ENCODE results near the gene SPIC. TPM values are rescaled to one million over a fixed set of nuclear protein-coding genes. Genes with fewer than 3 reads are reported as not detected.

SPIC gene
- total and polyA plus RNA-seq, 2 experiments from 2014 or later = not detected

DNA sequence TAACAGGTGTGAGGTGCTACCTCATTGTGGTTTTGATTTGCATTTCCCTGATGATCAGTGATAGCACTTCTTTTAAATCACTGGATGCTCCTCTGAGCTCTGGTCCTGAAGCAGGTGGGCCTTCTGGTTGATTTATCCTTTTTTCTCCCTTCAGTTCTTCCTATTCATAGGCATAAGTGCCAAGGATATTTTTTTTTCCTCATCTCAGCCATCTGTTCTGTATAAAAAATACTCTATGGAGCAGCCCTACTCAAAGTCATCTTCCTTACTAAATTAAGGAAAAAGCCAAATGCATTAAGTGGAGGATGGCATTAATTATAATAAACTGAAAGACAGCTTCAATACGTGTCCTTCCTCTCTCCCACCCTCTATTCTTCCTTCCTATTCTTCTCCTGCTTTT lies 18.4 kb downstream of the SPIC start:
- WGBS, 2 experiments (ENCODE audit: low coverage in 1 of 2, low lambda C conversion rate in 2 of 2, missing lambda C conversion rate in 2 of 2) = 12 to 17% methylated on average over 1 of the region's 1 CpG
- H3K27me3 ChIP-seq (replicated peaks; ENCODE audit: insufficient read depth) = no peaks in the 10 kb centered on the region
- no peaks in the 10 kb centered on the region for H3K9me2 ChIP-seq (ENCODE audit: insufficient read depth)
- no peaks in the 10 kb centered on the region for H3K4me1 ChIP-seq (ENCODE audit: insufficient read depth)
- H3K79me2 ChIP-seq (ENCODE audit: insufficient read depth) = no peaks in the 10 kb centered on the region
- H3F3A ChIP-seq (ENCODE audit: insufficient read depth) = no peaks in the 10 kb centered on the region
- no peak overlapping the region for H2AFZ ChIP-seq
- in situ Hi-C loops (cut with MboI) = no loop called here
- H4K20me1 ChIP-seq (ENCODE audit: insufficient read depth) = no peaks in the 10 kb centered on the region
- H3K27ac ChIP-seq = no peak overlapping the region
- H3K36me3 ChIP-seq (ENCODE audit: low read depth) = no peaks in the 10 kb centered on the region
- TF ChIP-seq EZH2 (IDR thresholded peaks at IDR 0.05; ENCODE audit: insufficient read depth, poor library complexity, severe bottlenecking) (no peak), EZH2phosphoT487 (IDR thresholded peaks at IDR 0.05; ENCODE audit: insufficient read depth, low read depth) (no peak)
- H3K9ac ChIP-seq = no peak overlapping the region
- no peak for DNase-seq
- H3K9me3 ChIP-seq (ENCODE audit: low read depth) = no peaks in the 10 kb centered on the region
- no peak overlapping the region for H3K4me2 ChIP-seq (ENCODE audit: unreplicated experiment)
- H3K4me3 ChIP-seq = no peak overlapping the region

DNA sequence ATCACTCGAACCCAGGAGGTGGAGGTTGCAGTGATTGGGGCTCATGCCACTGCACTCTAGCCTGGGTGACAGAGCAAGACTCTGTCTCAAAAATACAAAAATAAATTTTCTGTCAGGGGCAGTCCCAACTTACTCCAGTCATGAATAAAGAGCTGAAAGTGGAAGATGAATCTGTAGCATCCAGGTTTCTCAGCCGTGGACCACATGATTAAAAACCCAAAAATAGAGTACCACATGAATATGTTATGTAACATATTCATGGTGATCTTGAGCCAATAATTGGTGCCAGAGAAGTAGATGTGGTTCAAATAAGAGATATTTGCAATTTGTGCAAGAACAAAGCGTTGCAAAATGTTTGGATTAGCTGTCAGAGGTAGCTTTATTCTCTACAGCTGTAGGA lies 23.1 kb downstream of the SPIC start:
- H3K4me1 ChIP-seq (ENCODE audit: insufficient read depth) = no peaks in the 10 kb centered on the region
- no peaks in the 10 kb centered on the region for H3K9me2 ChIP-seq (ENCODE audit: insufficient read depth)
- H3K79me2 ChIP-seq (ENCODE audit: insufficient read depth) = no peaks in the 10 kb centered on the region
- no peak overlapping the region for H3K27ac ChIP-seq
- no peak overlapping the region for H3K4me3 ChIP-seq
- in situ Hi-C loops (cut with MboI) = no loop called here
- H4K20me1 ChIP-seq (ENCODE audit: insufficient read depth) = no peaks in the 10 kb centered on the region
- H3K9me3 ChIP-seq (ENCODE audit: low read depth) = no peaks in the 10 kb centered on the region
- no peak overlapping the region for H2AFZ ChIP-seq
- TF ChIP-seq EZH2phosphoT487 (IDR thresholded peaks at IDR 0.05; ENCODE audit: insufficient read depth, low read depth) = no peak
- no peak for TF ChIP-seq EZH2 (IDR thresholded peaks at IDR 0.05; ENCODE audit: insufficient read depth, poor library complexity, severe bottlenecking)
- no peak overlapping the region for H3K9ac ChIP-seq
- H3F3A ChIP-seq (ENCODE audit: insufficient read depth) = no peaks in the 10 kb centered on the region
- WGBS, 2 experiments (ENCODE audit: low coverage in 1 of 2, low lambda C conversion rate in 2 of 2, missing lambda C conversion rate in 2 of 2) = 11 to 18% methylated on average over 3 of the region's 3 CpGs
- DNase-seq = no peak
- no peak overlapping the region for H3K4me2 ChIP-seq (ENCODE audit: unreplicated experiment)
- no peaks in the 10 kb centered on the region for H3K27me3 ChIP-seq (replicated peaks; ENCODE audit: insufficient read depth)
- H3K36me3 ChIP-seq (ENCODE audit: low read depth) = no peaks in the 10 kb centered on the region

DNA sequence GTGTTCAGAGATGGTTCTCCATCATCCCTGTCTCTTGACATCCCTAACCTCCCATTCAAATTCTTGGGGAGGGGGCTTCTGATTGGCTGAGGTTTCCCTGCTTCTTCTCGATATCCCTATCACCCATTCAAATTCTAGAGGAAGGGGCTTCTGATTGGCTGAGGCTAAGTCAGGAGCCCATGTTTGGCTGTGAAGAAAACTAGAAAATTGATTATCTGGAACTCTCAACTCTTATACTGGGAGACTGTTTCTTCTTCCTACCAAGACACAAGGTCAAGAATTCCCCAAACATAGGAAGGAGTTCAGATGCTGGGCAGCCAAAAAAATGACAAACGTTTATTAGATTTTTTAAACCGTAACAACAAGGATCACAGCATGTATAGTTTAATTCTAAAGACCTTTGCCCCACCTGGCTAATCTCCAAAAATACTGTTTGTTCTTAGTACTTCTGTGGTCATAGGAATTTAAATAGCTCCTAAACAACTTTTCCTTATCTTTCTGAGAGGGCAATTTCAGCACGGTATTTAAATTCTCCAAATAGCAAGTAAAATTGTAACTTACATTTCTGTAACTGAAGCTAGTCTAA lies 26.4 kb downstream of the SPIC start:
- no peaks in the 10 kb centered on the region for H3K36me3 ChIP-seq (ENCODE audit: low read depth)
- TF ChIP-seq EZH2phosphoT487 (IDR thresholded peaks at IDR 0.05; ENCODE audit: insufficient read depth, low read depth) (no peak), EZH2 (IDR thresholded peaks at IDR 0.05; ENCODE audit: insufficient read depth, poor library complexity, severe bottlenecking) (no peak)
- H3K27ac ChIP-seq = no peak overlapping the region
- no peak overlapping the region for H3K4me2 ChIP-seq (ENCODE audit: unreplicated experiment)
- no peaks in the 10 kb centered on the region for H3K79me2 ChIP-seq (ENCODE audit: insufficient read depth)
- H3K9me2 ChIP-seq (ENCODE audit: insufficient read depth) = no peaks in the 10 kb centered on the region
- H3K4me1 ChIP-seq (ENCODE audit: insufficient read depth) = no peaks in the 10 kb centered on the region
- no peaks in the 10 kb centered on the region for H3F3A ChIP-seq (ENCODE audit: insufficient read depth)
- H3K9ac ChIP-seq = no peak overlapping the region
- in situ Hi-C loops (cut with MboI) = no loop called here
- H3K9me3 ChIP-seq (ENCODE audit: low read depth) = no peaks in the 10 kb centered on the region
- no peak overlapping the region for H3K4me3 ChIP-seq
- no peak overlapping the region for H2AFZ ChIP-seq
- H4K20me1 ChIP-seq (ENCODE audit: insufficient read depth) = no peaks in the 10 kb centered on the region
- H3K27me3 ChIP-seq (replicated peaks; ENCODE audit: insufficient read depth) = no peaks in the 10 kb centered on the region
- no peak for DNase-seq
- 50 to 57% methylated on average over 4 of the region's 4 CpGs for WGBS, 2 experiments (ENCODE audit: low coverage in 1 of 2, low lambda C conversion rate in 2 of 2, missing lambda C conversion rate in 2 of 2)

DNA sequence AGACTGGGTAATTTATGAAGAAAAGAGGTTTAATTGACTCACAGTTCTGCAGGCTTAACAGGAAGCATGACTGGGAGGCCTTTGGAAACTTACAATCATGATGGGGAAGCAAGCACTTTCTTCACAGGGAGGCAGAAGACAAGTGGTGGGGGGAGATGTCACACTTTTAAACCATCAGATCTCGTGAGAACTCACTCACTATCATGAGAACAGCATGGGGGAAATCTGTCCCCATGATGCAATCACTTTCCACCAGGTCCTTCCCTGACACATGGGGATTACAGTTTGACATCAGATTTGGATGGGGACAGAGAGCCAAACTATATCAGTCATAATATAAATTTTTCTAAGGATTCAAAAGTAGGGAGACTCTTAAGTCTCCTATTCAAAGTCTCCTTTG lies 46.0 kb downstream of the SPIC start:
- Histone ChIP-seq H3K4me2 (ENCODE audit: unreplicated experiment) (no peak overlapping the region), H3K27ac (no peak overlapping the region), H3K4me3 (no peak overlapping the region), H3K9me3 (ENCODE audit: low read depth) (no peaks in the 10 kb centered on the region), H3K9ac (no peak overlapping the region), H3K79me2 (ENCODE audit: insufficient read depth) (no peaks in the 10 kb centered on the region), H3F3A (ENCODE audit: insufficient read depth) (no peaks in the 10 kb centered on the region), H4K20me1 (ENCODE audit: insufficient read depth) (no peaks in the 10 kb centered on the region), H3K4me1 (ENCODE audit: insufficient read depth) (no peaks in the 10 kb centered on the region), H3K27me3 (replicated peaks; ENCODE audit: insufficient read depth) (no peaks in the 10 kb centered on the region), H3K9me2 (ENCODE audit: insufficient read depth) (no peaks in the 10 kb centered on the region), H2AFZ (no peak overlapping the region), H3K36me3 (ENCODE audit: low read depth) (no peaks in the 10 kb centered on the region)
- 0% methylated on average over 1 of the region's 1 CpG for WGBS, 2 experiments (ENCODE audit: low coverage in 1 of 2, low lambda C conversion rate in 2 of 2, missing lambda C conversion rate in 2 of 2)
- in situ Hi-C loops (cut with MboI) = no loop called here
- DNase-seq = no peak
- TF ChIP-seq EZH2 (IDR thresholded peaks at IDR 0.05; ENCODE audit: insufficient read depth, poor library complexity, severe bottlenecking) = no peak
- no peak for TF ChIP-seq EZH2phosphoT487 (IDR thresholded peaks at IDR 0.05; ENCODE audit: insufficient read depth, low read depth)

DNA sequence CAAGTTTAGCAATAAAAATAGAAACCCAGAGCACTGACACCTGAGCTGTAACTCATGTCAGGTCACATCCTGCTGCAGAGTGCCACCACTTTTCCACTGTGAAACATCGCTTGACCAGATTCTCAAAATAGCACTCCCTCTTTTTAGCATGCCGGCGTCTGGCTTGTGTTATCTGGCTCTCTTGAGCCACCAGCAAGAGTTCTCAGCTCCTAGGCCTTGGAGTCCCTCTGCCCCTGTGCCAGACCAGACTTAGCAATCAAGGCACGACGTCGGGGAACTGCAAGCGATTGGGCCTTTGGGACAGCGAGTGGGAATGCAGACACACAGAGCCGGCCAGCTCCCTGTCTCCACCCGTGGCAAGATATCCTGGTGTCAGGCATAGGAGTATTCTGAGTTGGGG lies 52.5 kb downstream of the SPIC start:
- TF ChIP-seq EZH2 (IDR thresholded peaks at IDR 0.05; ENCODE audit: insufficient read depth, poor library complexity, severe bottlenecking) (no peak), EZH2phosphoT487 (IDR thresholded peaks at IDR 0.05; ENCODE audit: insufficient read depth, low read depth) (no peak)
- Histone ChIP-seq H3K4me2 (ENCODE audit: unreplicated experiment) (no peak overlapping the region), H3F3A (ENCODE audit: insufficient read depth) (no peaks in the 10 kb centered on the region), H2AFZ (no peak overlapping the region), H3K4me3 (no peak overlapping the region), H3K9me2 (ENCODE audit: insufficient read depth) (no peaks in the 10 kb centered on the region), H4K20me1 (ENCODE audit: insufficient read depth) (no peaks in the 10 kb centered on the region), H3K9me3 (ENCODE audit: low read depth) (no peaks in the 10 kb centered on the region), H3K36me3 (ENCODE audit: low read depth) (no peaks in the 10 kb centered on the region), H3K4me1 (ENCODE audit: insufficient read depth) (no peaks in the 10 kb centered on the region), H3K79me2 (ENCODE audit: insufficient read depth) (no peaks in the 10 kb centered on the region), H3K9ac (no peak overlapping the region), H3K27me3 (replicated peaks; ENCODE audit: insufficient read depth) (no peaks in the 10 kb centered on the region), H3K27ac (no peak overlapping the region)
- no peak for DNase-seq
- WGBS, 2 experiments (ENCODE audit: low coverage in 1 of 2, low lambda C conversion rate in 2 of 2, missing lambda C conversion rate in 2 of 2) = 29 to 33% methylated on average over 10 of the region's 10 CpGs
- in situ Hi-C loops (cut with MboI) = no loop called here
